ENCODE data around the gene HTT.

DNA sequence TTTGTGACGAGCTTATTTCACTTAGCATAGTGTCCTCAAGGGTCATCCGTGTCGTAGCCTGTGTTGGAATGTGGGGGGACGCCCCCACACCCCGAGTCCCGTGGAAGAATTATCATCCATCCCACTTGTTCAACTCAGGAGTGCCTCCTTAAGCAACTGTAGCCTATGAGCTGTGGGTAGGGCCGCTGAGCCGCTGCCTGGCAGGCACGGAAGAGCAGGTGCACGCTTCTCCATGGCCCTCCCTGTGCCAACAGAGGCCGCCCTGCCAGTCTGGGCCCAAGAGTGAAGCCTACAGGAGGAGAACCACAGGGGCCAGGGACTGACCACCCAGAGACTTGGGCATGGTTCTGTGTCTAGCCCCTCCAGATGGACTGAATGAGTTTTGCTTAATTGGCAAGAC is 216.0 kb downstream of the HTT start:
- TF ChIP-seq, protein P1, sequence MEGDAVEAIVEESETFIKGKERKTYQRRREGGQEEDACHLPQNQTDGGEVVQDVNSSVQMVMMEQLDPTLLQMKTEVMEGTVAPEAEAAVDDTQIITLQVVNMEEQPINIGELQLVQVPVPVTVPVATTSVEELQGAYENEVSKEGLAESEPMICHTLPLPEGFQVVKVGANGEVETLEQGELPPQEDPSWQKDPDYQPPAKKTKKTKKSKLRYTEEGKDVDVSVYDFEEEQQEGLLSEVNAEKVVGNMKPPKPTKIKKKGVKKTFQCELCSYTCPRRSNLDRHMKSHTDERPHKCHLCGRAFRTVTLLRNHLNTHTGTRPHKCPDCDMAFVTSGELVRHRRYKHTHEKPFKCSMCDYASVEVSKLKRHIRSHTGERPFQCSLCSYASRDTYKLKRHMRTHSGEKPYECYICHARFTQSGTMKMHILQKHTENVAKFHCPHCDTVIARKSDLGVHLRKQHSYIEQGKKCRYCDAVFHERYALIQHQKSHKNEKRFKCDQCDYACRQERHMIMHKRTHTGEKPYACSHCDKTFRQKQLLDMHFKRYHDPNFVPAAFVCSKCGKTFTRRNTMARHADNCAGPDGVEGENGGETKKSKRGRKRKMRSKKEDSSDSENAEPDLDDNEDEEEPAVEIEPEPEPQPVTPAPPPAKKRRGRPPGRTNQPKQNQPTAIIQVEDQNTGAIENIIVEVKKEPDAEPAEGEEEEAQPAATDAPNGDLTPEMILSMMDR (IDR thresholded peaks at IDR 0.05), result no peak
- TF ChIP-seq GRHL2 (CRISPR knock-in tag; IDR thresholded peaks at IDR 0.05; ENCODE audit: insufficient replicate concordance, severe bottlenecking) (no peak), ZNF263 (CRISPR knock-in tag; IDR thresholded peaks at IDR 0.05; ENCODE audit: low read depth) (no peak), FOXJ3 (CRISPR knock-in tag; IDR thresholded peaks at IDR 0.05; ENCODE audit: borderline replicate concordance) (no peak), PRRX2 (CRISPR knock-in tag; IDR thresholded peaks at IDR 0.05) (no peak), NFYB (CRISPR knock-in tag; conservative IDR thresholded peaks at IDR 0.05; ENCODE audit: low read depth) (no peak), ELF4 (CRISPR knock-in tag; IDR thresholded peaks at IDR 0.05; ENCODE audit: low read depth) (no peak), GABPB1 (CRISPR knock-in tag; IDR thresholded peaks at IDR 0.05) (no peak), TEAD1 (CRISPR knock-in tag; IDR thresholded peaks at IDR 0.05) (no peak)
- TF ChIP-seq, protein P2, sequence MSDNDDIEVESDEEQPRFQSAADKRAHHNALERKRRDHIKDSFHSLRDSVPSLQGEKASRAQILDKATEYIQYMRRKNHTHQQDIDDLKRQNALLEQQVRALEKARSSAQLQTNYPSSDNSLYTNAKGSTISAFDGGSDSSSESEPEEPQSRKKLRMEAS (CRISPR knock-in tag; IDR thresholded peaks at IDR 0.05), result no peak
- TF ChIP-seq, protein P3, sequence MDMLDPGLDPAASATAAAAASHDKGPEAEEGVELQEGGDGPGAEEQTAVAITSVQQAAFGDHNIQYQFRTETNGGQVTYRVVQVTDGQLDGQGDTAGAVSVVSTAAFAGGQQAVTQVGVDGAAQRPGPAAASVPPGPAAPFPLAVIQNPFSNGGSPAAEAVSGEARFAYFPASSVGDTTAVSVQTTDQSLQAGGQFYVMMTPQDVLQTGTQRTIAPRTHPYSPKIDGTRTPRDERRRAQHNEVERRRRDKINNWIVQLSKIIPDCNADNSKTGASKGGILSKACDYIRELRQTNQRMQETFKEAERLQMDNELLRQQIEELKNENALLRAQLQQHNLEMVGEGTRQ (CRISPR knock-in tag; IDR thresholded peaks at IDR 0.05), result no peak

All from WTC11 (cell line).